Esophagus muscularis mucosa (tissue), 4 donors: Measurements from ENCODE around the gene WNT7A.

Experiments
- EP300 ChIP-seq: sonication (generic); formaldehyde crosslinking; IDR thresholded peaks from one replicate; pipeline ENCODE4 v1.6.1; 2017; ENCODE audit warnings: antibody characterized with exemption
- POLR2A ChIP-seq: fragments of 450-650 bp; IDR thresholded peaks from one replicate; pipeline ENCODE4 v1.6.1; 2017; ENCODE audit warnings: antibody characterized with exemption, moderate library complexity, mild to moderate bottlenecking, low read depth
- TF ChIP-seq, protein P1 (sequence below), 3 experiments: fragments of 200-600 bp in 2 of 3; fragments of 450-650 bp in 1 of 3; sonication (generic) in 2 of 3; IDR thresholded peaks; one replicate each; pipeline ENCODE4 v1.5.1; 2017 to 2019; ENCODE audit warnings: antibody characterized with exemption in 3 of 3, mild to moderate bottlenecking in 2 of 3, moderate library complexity in 1 of 3

DNA sequence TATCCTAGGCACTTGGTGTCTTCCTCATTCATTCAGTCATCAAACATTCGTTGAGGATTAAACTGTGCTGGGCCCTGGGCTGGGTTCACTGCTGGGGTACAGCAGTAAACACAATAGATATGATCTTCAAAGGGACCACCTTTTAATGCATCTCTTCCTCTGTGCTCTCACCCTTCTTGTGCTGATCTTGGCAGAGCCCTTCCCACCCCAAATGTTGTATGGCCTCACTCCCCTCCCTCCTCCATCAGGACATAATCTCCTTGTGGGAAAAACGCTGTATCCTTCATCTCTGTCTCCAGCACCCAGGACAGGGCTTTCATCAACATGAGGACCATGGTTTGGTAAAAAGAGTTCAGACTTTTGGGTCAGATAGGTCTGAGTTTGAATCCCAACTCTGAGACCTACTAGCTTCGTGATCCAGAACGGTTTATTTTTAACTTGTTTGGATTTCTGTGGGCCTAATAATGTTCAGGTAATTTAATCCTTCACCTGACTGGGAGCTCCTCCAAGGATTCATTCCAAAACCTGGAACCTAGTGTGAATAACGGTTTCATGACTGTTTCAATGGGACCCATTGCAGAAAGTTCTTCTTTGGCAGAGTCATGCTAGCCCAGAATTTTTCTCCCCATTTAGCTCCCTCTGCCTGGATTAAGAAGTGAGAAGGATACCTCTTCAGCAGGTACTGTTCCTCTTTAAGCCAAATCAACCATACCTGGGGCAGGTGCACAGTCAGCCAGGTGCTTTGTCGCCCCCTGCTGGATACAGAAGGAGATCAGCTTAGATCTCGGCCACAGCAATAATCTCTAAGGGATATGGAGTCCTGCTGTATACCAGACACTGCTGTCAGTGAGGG is 5.2 kb upstream of the WNT7A start:
- TF ChIP-seq EP300 (no peak), POLR2A (no peak)
- TF ChIP-seq, protein P1, sequence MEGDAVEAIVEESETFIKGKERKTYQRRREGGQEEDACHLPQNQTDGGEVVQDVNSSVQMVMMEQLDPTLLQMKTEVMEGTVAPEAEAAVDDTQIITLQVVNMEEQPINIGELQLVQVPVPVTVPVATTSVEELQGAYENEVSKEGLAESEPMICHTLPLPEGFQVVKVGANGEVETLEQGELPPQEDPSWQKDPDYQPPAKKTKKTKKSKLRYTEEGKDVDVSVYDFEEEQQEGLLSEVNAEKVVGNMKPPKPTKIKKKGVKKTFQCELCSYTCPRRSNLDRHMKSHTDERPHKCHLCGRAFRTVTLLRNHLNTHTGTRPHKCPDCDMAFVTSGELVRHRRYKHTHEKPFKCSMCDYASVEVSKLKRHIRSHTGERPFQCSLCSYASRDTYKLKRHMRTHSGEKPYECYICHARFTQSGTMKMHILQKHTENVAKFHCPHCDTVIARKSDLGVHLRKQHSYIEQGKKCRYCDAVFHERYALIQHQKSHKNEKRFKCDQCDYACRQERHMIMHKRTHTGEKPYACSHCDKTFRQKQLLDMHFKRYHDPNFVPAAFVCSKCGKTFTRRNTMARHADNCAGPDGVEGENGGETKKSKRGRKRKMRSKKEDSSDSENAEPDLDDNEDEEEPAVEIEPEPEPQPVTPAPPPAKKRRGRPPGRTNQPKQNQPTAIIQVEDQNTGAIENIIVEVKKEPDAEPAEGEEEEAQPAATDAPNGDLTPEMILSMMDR (IDR thresholded peaks at IDR 0.05) = peak; percentile 9 to 38 (median 24)
